Cardiac muscle cell (in vitro differentiated cells and primary cell): ENCODE measurements around the gene LRRC8E. TPM values are rescaled to one million over a fixed set of nuclear protein-coding genes. Genes with fewer than 3 reads are reported as not detected.

Experiments used
- DNase-seq, 2 donors: peaks; one replicate each; pipeline versions ENCODE4 v3.0.0 to v3.0.0-alpha.2; 2010 to 2017; ENCODE audit warnings: low read depth in 1 of 2, low spot score in 1 of 2
- H3K27ac ChIP-seq: fragments of 200-600 bp; sonication (generic); 2 replicates; pipeline ENCODE4 v1.5.1; 2016
- H3K27me3 ChIP-seq: fragments of 200-600 bp; sonication (generic); 2 replicates; pipeline ENCODE4 v1.6.0; 2016; ENCODE audit warnings: control low read depth
- H3K36me3 ChIP-seq: fragments of 200-600 bp; sonication (generic); 2 replicates; pipeline ENCODE4 v1.5.1; 2016; ENCODE audit warnings: control low read depth
- H3K4me1 ChIP-seq: fragments of 200-600 bp; sonication (generic); 2 replicates; pipeline ENCODE4 v1.8.1; 2017; ENCODE audit warnings: low read depth, mild to moderate bottlenecking, mixed run types
- H3K4me3 ChIP-seq: fragments of 200-600 bp; sonication (generic); 2 replicates; pipeline ENCODE4 v1.5.1; 2016; ENCODE audit warnings: mild to moderate bottlenecking
- H3K9me3 ChIP-seq: fragments of 200-600 bp; sonication (generic); 2 replicates; pipeline ENCODE4 v1.5.1; 2017; ENCODE audit warnings: low read depth, mild to moderate bottlenecking, control low read depth
- CTCF ChIP-seq: IDR thresholded peaks from 2 replicates; pipeline ENCODE4 v1.5.1; 2012; ENCODE audit warnings: low read depth, mild to moderate bottlenecking, low read length
- polyA plus RNA-seq: library from polyadenylated mRNA; unstranded; fragments of >200 nt; fragmentation: Nextera tagmentation; extraction: Ambion mirVana; gene quantifications from 2 replicates; pipeline ENCODE4 v1.2.1, GENCODE V29; 2016
- total RNA-seq: library from RNA; depleted of rRNA; stranded (reverse); fragments of >200 nt; gene quantifications from 2 replicates; pipeline ENCODE4 v1.2.3, GENCODE V29; 2016

The LRRC8E gene
- total and polyA plus RNA-seq, 2 experiments from 2014 or later = 2.4 TPM; not detected in 1

DNA sequence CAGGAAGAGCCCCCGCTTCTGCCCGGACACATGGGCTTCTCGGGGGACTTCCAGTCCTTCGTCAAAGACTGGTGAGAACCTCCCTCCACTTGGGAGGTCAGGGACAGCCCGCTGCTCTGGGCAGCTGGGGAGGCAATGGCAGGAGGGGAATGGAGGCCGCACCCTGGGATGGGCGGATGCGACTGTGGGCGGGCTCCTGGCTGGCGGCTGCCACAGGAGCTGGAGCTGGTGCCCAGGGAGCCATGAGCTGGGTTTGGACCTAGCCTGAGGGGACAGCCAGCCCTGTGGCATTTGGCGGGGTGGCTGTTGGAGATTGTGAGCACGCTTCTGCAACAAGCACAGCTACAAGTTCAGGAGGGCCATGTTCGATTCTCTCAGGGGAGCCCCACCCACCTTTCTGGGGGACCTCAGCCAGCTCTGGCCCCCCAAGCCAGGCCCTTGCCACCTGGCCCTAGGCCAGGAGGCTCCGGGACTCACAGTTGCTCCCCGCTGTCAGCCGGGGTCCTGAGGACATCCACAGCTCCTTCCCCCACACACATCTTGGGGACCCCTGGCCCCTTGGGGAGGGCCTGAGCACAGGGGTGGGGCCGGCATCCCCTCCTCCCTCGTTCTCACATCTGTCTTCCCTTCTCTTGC lies 23.3 kb downstream of the LRRC8E start:
- no peaks in the 10 kb centered on the region for H3K4me1 ChIP-seq
- TF ChIP-seq CTCF = no peak
- no peak for DNase-seq

GRCh38 chr19:7912144-7912696 lies 23.9 kb downstream of the LRRC8E start:
- TF ChIP-seq CTCF = no peak
- Histone ChIP-seq H3K9me3 (no peaks in the 10 kb centered on the region), H3K27me3 (peaks cover 35% of the 10 kb centered on the region), H3K27ac (no peak overlapping the region), H3K4me3 (no peak overlapping the region), H3K36me3 (peaks cover 21% of the 10 kb centered on the region), H3K4me1 (peaks cover under 1% of the 10 kb centered on the region)
- no peak for DNase-seq

More for the DNA sequence above, 23.3 kb downstream of the LRRC8E start:
- Histone ChIP-seq H3K27ac (no peak overlapping the region), H3K9me3 (no peaks in the 10 kb centered on the region), H3K4me3 (no peak overlapping the region), H3K27me3 (peaks cover 29% of the 10 kb centered on the region), H3K36me3 (peaks cover 21% of the 10 kb centered on the region)

DNA sequence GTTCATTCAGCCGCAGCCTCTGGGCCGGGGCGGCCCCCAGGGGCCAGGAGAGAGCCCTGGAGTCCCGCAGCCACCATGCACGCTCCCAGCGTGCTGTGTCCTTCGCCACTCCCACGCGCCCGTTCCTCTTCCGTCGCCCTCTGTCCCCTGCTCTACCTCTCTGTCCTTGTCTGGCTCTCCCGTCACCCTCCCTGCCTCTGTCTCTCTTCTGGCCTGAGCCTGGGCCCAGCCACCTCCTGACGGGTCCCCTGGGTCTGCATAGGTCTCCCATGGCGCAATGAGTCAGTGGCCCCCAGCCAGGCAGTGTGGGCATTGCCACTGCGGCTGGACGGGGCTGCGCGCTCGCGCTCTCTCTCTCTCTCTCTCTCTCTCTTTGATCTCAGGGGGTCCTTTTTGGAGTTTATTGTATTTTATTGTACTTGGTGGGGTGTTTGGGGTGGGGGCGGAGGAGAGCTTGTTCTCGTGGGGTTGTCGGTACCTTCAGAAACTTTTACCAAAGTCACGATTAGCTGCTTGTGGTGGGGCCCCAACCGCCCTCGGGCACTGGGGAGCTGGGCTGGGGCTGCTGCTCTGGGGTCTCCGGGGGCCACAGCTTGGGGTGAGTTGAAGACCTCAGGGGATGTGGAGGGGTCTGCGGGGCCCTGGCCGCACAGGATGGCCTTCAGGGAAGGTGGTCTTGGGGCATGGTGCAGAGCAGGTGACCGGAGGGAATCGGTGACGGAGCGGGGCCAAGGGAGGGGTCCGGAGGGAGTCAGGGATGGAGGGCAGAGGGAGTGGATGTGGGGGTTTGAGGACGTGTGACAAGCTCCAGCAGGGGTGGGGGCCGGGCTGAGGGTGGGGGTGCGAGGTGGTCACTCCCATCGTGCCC lies 24.6 kb downstream of the LRRC8E start:
- DNase-seq = no peak
- H3K27ac ChIP-seq = no peak overlapping the region
- H3K27me3 ChIP-seq = peaks cover 42% of the 10 kb centered on the region
- peaks cover 5% of the 10 kb centered on the region for H3K4me1 ChIP-seq
- H3K4me3 ChIP-seq = no peak overlapping the region
- peaks cover 21% of the 10 kb centered on the region for H3K36me3 ChIP-seq
- TF ChIP-seq CTCF = no peak
- H3K9me3 ChIP-seq = no peaks in the 10 kb centered on the region

DNA sequence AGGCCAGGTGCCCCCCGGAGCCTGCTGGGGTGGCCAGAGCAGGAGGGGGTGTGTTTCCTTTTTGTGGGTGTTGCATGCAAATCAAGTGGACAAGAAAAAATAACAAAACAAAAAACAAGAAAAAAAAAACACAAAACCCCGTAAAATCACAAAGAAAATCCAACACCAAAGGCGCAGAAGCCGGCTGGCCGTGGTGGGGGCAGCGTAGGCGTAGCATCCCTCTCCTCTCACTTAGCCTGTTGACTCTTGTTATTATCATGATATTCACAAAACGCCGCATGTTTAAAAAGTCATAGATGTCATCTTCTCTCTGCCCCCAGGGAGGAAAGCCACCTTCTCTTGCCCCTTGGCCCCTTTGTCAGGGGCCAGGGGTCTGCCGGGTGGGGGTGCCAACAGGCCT lies 25.3 kb downstream of the LRRC8E start:
- no peak for DNase-seq
- peaks cover 5% of the 10 kb centered on the region for H3K4me1 ChIP-seq
- no peak overlapping the region for H3K4me3 ChIP-seq
- peaks cover 21% of the 10 kb centered on the region for H3K36me3 ChIP-seq
- peaks cover 49% of the 10 kb centered on the region for H3K27me3 ChIP-seq
- H3K9me3 ChIP-seq = no peaks in the 10 kb centered on the region
- no peak overlapping the region for H3K27ac ChIP-seq
- no peak for TF ChIP-seq CTCF

DNA sequence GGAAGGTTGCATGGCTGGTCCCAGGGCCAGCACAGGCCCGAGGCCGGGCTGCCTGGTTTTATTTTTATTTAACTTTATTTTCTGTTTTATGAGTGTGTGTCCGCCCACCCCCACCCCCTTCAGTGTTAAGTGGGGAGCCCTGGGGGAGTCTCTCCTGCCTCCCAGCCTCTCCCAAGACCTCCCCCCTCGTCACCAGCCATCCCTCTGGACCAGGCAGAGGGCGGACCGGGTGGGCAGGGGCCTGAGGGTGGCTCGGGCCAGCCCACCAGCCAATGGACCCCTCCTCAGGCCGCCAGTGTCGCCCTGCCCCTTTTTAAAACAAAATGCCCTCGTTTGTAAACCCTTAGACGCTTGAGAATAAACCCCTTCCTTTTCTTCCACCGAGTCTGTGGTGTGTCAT lies 25.8 kb downstream of the LRRC8E start:
- no peak for TF ChIP-seq CTCF
- Histone ChIP-seq H3K9me3 (no peaks in the 10 kb centered on the region), H3K4me1 (peaks cover 5% of the 10 kb centered on the region), H3K27ac (no peak overlapping the region), H3K4me3 (no peak overlapping the region), H3K27me3 (peaks cover 51% of the 10 kb centered on the region), H3K36me3 (peaks cover 21% of the 10 kb centered on the region)
- DNase-seq = no peak
